SK-N-SH treated with all-trans-retinoic acid at 6 μM for 48 hours (cell line): ENCODE measurements around the gene MNT.

Source experiments
- ARNTL ChIP-seq: fragments of 450-650 bp; formaldehyde crosslinking; IDR thresholded peaks from 2 replicates; pipeline ENCODE4 v1.5.0; 2020; ENCODE audit warnings: low read depth, mild to moderate bottlenecking, moderate library complexity, borderline replicate concordance
- ESRRG ChIP-seq: fragments of 250-450 bp; sonication (Bioruptor Pico); IDR thresholded peaks from 2 replicates; pipeline ENCODE4 v1.6.1; 2021; ENCODE audit warnings: mild to moderate bottlenecking
- GLIS3 ChIP-seq: fragments of 250-450 bp; sonication (Bioruptor Pico); IDR thresholded peaks from 2 replicates; pipeline ENCODE4 v1.5.0; 2020; ENCODE audit warnings: mild to moderate bottlenecking, moderate library complexity
- OSR1 ChIP-seq: fragments of 250-450 bp; sonication (Bioruptor Pico); IDR thresholded peaks from 2 replicates; pipeline ENCODE4 v1.8.0; 2022; ENCODE audit warnings: moderate library complexity, mild to moderate bottlenecking, inconsistent platforms
- SNAI2 ChIP-seq: fragments of 250-450 bp; sonication (Bioruptor Pico); IDR thresholded peaks from 2 replicates; pipeline ENCODE4 v1.5.0; 2020; ENCODE audit warnings: mild to moderate bottlenecking, moderate library complexity
- TCF4 ChIP-seq: fragments of 250-450 bp; sonication (Bioruptor Pico); IDR thresholded peaks from 2 replicates; pipeline ENCODE4 v1.8.0; 2021; ENCODE audit warnings: mild to moderate bottlenecking, moderate library complexity, borderline replicate concordance
- ZFP3 ChIP-seq: fragments of 250-450 bp; sonication (Bioruptor Pico); IDR thresholded peaks from 2 replicates; pipeline ENCODE4 v1.5.0; 2020; ENCODE audit warnings: mild to moderate bottlenecking, moderate library complexity
- ZFP30 ChIP-seq: fragments of 450-650 bp; formaldehyde crosslinking; IDR thresholded peaks from 2 replicates; pipeline ENCODE4 v1.5.0; 2022; ENCODE audit warnings: mild to moderate bottlenecking, moderate library complexity
- ZNF565 ChIP-seq: fragments of 450-650 bp; formaldehyde crosslinking; conservative IDR thresholded peaks from 2 replicates; pipeline ENCODE4 v1.5.0; 2020; ENCODE audit warnings: low read depth, mild to moderate bottlenecking, moderate library complexity
- ZNF8 ChIP-seq: fragments of 450-650 bp; formaldehyde crosslinking; IDR thresholded peaks from 2 replicates; pipeline ENCODE4 v1.5.0; 2020; ENCODE audit warnings: mild to moderate bottlenecking, moderate library complexity
- TF ChIP-seq, protein P1 (sequence below): fragments of 250-450 bp; sonication (Bioruptor Pico); IDR thresholded peaks from 2 replicates; pipeline ENCODE4 v1.8.0; 2020; ENCODE audit warnings: mild to moderate bottlenecking, moderate library complexity, borderline replicate concordance

DNA sequence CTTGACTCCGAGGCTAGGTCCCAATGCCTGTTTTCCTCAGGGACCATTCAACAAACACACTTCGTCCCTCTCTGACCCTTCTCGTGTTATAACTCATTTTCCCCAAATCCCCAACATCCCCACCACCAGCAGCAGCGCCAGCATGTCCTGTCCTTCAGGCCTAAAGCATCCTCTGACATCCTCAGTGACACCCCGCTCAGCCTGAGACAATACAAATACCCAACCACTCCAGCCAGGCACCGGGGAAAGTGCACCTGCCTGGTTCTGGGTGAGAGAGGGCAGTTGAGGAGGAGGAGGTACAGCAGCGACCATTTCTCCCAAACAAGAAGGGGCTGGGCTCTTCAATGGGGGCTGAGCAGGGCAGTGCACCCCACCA, 4.7 kb downstream of the MNT start:
- TF ChIP-seq SNAI2 (no peak), OSR1 (no peak), ZNF8 (no peak), ESRRG (CRISPR knock-in tag) (no peak), ZNF565 (CRISPR knock-in tag) (no peak), GLIS3 (CRISPR knock-in tag) (no peak), ARNTL (no peak), TCF4 (CRISPR knock-in tag) (no peak), ZFP30 (CRISPR knock-in tag) (no peak), ZFP3 (no peak)
- TF ChIP-seq, protein P1, sequence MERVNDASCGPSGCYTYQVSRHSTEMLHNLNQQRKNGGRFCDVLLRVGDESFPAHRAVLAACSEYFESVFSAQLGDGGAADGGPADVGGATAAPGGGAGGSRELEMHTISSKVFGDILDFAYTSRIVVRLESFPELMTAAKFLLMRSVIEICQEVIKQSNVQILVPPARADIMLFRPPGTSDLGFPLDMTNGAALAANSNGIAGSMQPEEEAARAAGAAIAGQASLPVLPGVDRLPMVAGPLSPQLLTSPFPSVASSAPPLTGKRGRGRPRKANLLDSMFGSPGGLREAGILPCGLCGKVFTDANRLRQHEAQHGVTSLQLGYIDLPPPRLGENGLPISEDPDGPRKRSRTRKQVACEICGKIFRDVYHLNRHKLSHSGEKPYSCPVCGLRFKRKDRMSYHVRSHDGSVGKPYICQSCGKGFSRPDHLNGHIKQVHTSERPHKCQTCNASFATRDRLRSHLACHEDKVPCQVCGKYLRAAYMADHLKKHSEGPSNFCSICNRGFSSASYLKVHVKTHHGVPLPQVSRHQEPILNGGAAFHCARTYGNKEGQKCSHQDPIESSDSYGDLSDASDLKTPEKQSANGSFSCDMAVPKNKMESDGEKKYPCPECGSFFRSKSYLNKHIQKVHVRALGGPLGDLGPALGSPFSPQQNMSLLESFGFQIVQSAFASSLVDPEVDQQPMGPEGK (CRISPR knock-in tag), result no peak
